ENCODE measurements around the gene CAPN13.
"Not testable (repeated sequence)": the region's sequence is repeated elsewhere in the genome, so short reads cannot be mapped to it uniquely, and the experiment has no call there.

The CAPN13 gene

DNA sequence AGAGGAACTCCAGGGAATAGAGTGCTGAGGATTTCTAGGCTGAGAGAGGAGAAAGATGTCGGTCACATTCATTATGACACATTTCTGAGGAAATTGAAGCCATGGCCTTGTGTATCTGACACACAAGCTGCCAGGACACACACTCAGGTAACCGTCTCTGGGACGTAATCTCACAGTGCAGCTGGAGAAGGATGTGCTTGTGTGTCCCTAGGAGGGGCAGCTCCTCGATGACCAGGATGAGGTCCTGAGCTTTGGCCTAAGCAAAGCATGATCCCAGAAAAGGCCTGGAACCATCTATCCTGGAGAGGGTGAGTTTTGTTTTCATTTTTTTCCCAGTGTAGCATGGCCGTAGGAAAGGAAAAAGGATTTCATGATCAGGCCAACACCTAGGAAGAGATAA lies 102.2 kb downstream of the CAPN13 start:
- no peak for DNase-seq (ENCODE audit: low spot score)

DNA sequence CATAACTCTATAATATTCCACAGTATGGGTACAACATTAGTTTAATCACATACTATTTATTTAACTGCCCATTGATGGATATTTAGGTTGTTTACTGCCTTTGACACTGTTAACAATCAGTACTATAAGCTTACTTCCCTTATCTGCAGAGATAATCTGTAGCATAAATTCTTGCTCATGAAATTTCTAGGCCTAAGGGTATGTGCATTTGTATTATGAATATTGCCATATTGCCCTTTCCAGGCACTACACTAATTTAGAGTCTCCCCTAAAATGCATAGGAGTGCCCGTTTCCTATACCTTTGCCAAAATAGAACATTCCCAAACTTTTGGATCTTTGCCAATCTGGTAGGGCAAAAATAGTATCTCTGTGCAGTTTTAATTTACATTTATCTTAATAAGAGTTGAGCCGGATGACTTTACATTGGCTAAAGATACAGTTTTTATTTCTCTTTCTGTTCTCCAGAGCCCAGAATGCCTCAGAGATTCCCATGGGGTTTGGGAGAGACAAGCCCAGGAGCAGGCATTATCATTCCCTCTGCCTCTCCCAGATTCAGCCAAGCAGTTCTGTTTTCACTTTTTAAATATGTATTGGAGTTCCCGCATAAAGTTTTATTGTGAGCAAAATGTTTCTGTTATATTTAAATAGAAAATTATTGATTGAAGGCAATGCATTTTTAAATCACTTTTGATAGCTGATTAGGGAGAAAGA lies 102.8 kb downstream of the CAPN13 start:
- DNase-seq (ENCODE audit: low spot score): no peak

DNA sequence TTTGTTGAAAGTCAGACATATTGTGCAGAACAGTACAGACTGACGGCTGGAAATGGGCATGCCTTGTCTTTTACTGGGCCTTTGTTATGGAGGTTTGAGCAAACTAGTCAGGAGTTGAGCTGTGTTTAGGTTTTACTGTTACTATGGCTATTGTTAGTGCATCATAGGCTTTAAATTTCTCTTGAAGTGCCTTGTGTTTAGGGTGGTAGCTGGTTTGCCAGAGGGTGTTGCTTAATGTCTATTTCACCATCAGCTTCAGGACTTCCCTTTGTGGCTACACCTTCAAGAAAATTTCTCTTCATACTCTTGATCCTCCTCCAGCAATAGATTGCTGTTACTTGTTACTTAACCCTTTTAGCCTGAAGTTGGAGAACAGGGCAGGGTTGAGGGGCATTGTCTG lies 104.6 kb downstream of the CAPN13 start:
- no peak for DNase-seq (ENCODE audit: low spot score)

DNA sequence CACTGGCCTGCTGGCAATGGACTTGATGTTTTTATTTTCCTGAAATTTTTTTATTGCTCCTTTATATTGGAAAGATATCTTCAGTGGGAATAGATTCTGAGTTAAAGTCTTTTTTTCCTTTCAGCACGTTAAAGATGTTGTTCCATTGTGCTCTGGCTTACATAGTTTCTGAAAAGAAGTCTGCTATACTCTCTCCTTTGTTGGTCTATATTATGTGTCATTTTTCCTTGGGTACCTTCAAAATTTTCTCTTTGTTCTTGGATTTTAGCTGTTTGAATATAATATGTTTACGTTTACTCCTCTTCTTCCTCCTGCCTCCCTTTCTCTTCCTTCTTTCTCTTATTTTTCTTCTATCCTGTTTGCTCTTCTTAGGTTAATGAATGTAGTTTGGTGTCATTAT lies 105.5 kb downstream of the CAPN13 start:
- DNase-seq (ENCODE audit: low spot score): no peak

DNA sequence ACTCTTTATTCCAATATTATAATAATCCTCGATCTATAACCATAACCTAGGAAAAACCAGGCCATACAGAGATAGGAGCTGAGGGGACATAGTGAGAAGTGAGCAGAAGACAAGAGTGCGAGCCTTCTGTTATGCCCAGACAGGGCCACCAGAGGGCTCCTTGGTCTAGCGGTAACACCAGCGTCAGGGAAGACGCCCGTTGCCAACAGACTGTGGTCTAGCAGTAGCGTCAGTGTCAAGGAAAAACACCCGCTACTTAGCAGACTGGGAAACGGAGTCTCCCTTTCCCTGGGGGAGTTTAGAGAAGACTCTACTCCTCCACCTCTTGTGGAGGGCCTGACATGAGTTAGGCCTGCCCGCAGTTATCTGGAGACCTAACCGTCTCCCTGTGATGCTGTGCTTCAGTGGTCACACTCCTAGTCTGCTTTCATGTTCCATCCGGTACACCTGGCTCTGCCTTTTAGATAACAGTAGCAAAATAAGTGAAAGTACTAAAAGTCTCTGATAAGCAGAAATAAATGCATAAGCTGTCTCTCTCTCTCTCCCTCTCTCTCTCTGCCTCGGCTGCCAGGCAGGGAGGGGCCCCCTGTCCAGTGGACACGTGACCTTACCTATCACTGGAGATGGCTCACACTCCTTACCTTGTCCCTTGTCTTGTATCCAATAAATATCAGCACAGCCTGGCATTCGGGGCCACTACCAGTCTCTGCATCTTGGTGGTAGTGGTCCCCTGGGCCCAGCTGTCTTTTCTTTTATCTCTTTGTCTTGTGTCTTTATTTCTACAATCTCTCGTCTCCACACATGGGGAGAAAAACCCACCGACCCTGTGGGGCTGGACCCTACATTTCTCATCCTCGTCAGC lies 109.8 kb downstream of the CAPN13 start:
- not testable (repeated sequence) for DNase-seq (ENCODE audit: low spot score)

DNA sequence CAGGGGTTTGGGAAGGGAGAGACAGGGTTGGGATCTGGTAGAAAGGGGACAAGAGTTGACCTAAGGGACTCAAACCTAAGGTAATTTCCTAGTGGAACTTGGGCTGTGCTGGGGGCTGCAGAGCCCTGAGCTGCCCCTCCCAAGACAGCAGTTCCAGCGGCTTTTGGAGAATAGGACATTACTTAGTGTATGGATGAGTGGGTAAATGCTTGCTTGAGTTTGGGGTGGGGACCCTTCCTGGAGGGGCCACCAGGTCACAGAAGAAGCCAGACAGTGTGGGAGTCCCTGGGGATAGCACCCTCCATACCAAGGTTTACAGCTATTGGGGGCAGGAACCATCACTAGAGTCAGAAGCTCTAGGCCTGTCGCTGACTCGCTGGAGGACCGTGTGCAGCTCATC lies 111.5 kb downstream of the CAPN13 start:
- no peak for DNase-seq (ENCODE audit: low spot score)

DNA sequence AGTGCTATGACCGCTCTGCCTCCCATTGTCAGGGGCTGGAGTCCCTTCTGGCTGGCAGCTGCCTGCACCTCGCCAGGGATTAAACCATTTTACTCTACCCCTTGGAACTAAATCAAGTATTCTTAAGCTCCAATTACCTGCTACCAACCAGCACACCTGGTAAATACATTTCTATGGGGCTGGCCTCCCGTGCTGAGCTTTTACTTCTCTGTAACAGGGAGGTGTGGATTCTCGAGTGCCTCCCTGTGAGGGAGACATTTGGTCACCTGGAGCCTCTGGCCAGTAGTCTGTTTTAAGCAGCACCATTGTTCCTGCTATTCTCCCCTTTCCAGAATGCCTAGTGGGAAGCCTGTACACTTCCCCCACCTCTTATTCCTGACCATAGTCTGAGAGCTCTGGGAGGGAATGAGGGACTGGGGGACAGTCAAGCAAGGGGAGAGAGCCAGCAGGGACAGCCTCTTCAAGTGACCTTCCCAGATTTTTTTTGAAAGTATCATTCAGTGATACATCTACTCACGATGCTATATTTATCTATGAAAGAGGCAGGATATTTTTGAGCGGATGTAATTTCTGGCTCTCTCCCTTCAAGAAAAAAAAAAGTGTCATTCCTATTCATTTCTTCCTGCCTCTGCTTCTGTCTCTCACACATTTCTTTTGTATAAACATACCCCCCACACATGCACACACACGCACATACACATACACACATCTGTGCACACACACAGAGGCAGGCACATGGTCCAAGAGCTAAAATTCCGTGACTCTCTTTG lies 112.8 kb downstream of the CAPN13 start:
- no peak for DNase-seq (ENCODE audit: low spot score)

DNA sequence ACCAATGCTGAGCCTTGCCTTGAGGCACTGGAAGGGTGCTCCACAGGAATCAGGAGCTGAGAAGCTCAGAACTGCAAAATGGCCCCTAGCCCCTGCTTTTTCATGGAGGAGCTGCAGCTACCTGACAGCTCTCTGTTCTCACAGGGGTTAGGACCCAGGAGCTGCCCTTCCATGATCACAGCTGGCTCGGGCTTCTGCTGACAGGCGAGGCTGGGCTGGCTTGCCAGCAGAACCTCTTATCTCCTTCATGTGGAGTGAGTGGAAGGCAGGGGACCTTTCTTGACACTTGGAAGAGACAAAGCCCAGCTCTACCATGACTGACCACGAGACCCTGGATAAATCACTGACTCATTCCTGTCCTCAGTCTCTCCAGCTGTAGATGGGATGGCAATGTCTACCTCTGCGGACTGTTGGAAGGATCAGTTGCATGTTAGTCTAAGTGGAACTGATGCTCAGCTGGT lies 113.4 kb downstream of the CAPN13 start:
- DNase-seq (ENCODE audit: low spot score): no peak

DNA sequence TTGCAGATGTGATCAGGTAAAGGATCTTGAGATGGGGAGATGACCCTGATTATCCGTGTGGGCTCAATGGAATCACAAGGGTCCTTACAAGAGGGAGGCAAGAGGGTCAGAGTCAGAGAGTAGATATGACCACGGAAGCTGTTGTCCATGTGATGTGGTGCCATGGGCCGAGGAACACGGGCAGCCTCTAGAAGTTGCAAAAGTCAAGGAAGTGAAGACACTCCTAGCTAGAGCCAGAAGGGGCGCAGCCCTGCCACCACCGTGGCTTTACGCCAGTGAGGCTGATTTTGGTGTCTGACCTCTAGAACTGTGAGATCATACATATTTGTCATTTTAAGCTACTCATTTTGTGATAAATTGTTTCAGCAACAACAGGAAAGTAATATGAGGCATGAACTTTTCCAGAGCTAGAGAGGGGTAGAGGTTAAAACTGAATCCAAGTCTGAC lies 114.4 kb downstream of the CAPN13 start:
- DNase-seq (ENCODE audit: low spot score): no peak

DNA sequence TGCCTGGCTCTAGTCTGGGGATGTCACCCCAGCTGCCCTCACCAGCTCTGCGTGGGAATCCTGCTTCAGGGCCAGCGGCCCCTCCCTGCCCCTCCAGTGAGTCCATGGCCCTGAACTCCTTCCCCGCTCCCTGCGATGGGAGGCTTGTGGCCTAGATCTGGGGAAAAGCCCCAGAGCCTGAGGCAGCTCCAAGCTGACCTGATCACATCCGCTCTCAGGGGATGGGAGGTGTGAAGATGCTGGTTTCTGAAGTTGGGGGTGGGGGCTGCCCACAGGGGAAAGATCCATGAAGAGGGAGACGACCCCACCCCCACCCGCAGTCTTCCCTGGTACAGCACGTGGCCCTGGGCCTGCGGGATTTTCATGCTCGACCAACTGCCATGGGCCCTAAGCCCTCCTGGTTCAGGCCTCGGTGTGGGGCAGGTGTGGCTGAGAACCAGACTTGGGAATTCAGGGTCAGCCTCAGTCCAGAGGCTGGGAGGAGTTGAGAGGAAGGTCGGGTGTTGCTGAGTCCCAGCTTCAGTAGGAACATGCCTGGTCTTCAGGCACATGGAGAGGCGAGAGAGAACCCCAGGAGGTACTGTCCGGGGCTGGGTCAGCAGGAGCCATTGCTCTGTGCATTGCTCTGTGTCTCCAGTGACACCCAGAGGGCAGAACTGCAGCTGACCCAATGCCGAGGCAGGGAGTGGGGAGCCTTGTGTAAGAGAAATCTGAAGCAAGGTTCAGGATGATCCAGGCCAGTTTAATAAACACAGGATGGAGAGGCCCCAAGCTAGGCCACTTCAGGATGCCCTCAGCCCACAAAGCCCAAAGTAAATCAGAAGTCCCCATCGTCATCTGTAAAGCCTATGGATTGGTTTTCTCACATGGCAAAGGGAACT lies 115.1 kb downstream of the CAPN13 start:
- DNase-seq (ENCODE audit: low spot score): no peak

DNA sequence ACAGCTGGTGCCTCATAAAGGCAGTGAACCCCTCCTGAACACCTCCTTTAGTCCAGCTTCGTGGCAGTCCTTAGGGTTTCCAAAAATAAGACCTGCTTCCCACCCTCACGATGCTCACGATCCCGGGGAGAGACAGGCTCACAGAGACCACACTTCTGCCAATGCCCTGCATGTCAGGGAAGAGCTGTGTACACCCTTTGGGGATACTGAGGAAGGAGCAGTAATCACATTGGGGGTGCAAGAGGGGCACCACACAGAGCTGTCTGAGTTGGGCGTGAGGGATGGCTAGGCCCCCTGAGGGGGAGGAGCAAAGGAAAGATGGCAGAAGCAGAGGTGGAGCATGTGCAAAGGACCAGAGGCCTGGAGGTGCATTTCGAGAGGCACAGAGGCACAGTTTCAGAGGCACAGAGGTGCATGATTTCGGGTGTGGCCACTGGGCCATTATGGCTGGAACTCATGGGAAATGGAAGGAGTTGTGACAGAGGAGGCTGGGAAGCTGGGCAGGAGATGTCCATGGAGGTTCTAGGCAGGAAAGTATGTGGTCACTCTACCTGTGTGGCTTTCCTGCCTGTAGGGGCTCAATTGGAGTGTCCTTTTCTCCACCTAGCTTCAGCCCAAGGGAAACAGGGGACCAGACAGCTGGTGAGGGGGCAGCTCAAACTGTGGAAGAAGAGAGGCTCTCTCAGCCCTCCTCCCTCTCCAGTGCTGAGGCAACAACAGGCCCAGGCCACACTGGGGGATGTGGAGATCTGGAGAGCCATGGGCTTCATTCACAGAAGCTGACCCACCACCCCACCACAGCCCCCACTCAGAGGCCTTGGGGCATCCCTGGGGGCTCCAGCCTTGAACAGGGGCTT lies 115.9 kb downstream of the CAPN13 start:
- no peak for DNase-seq (ENCODE audit: low spot score)

DNA sequence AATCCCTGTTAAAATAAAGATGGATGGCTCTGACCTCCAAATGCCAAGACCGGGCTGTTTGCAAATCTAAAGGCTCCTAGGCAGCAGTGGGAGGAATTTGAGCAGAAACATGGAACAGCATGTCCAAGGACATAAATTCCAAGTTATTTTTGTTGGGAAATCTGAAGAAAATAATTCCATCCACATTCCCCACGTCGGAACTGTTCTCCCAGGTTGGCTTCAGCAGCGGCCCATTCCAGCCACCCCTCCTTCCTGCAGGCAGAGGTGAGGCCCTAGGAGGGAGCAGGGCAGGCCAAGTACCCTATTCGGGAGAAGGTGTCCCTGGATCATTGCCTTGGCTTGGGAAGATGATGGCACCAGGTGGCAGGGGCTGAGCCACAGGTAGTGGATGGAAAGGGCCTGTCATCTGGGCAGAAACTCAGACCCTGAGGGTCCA lies 117.1 kb downstream of the CAPN13 start:
- DNase-seq (ENCODE audit: low spot score): no peak

DNA sequence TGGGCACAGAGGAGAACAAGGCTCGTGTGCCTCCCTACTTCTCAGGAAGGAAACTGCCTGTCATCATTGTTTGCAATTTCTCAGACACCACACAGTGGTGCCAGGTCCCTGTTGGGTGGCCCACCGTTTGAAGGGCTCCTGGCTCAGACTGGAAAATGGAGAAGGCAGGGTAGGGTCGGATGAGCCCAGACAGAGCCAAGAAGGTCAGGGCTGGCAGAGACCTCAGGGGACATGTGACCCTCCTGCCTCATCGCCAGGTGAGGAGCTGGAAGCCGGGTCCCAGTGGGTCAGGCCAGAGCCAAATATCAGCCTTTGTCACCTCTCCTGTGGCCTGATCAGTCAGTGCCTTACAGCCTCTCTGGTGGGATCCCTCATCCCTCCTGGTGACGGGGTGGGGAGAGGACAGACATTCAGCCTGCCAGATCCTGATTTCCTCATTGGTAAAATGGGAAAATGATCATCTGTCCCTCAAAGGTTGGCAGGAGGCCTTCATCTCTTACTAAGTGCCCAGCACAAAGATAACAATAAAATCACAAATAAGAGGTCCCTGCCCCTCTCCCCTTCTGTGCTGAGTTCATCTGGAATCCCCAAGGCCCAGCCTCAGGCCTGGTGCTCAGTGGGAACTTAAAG lies 117.6 kb downstream of the CAPN13 start:
- no peak for DNase-seq (ENCODE audit: low spot score)

DNA sequence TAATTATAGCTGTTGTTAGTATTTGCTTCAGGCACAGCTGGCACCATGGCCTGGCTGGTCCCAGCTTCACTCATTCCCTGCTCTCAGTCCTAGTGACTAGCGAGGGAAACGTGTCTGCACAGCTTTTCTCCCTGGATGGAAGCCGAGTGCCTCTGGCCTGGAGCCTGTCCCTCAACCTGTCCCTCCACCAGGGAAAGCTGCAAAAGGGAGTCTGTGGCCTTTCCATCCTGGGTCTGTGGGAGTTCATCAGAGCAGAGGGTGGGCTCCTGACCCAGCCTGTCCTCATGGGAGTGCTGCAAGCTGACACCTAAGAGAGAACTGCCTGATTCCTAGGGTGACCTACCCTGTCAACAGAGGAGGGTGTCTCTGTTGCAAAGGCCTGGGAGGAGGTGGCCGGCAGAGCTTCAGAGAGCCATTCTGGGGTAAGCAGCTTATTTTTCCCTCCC lies 118.3 kb downstream of the CAPN13 start:
- DNase-seq (ENCODE audit: low spot score): no peak

DNA sequence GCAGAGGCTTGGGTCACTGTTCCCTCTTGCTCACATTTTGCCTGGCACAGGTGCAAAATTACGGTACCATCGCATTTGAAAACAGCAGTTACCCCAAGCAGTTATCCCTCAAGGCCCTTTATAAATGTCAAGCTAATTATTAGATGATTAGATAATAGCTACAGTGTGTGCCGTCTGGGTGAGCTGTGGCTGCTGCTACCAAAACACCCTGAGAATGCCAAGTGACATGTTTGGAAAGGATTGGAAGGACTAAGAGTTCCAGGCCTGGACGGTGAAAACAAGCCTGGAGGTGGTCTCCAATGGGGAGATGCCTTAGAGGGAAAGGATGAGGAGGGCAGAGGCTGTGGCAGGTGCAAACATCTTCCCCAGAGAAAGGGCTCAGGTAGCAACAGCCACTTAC lies 120.6 kb downstream of the CAPN13 start:
- DNase-seq (ENCODE audit: low spot score): no peak

DNA sequence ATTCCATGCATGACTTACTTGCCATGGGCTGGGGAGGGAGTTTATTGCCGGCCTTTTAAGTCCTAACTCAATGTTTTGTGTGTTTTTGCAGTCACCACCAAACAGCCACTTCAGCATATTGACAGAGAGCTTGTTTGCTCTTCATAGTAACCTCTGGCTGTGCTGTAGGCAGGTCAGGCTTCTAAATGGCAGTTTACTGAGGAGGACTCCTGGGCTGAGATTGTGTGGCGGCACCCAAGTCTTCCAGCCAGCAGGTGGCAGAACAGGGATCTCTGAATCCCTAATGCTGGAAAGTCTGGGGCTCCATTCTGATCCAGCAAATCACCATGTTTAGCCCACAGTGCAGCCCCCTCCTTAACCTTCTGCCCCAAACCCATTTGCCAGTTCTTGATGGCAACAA lies 121.2 kb downstream of the CAPN13 start:
- DNase-seq (ENCODE audit: low spot score): no peak

DNA sequence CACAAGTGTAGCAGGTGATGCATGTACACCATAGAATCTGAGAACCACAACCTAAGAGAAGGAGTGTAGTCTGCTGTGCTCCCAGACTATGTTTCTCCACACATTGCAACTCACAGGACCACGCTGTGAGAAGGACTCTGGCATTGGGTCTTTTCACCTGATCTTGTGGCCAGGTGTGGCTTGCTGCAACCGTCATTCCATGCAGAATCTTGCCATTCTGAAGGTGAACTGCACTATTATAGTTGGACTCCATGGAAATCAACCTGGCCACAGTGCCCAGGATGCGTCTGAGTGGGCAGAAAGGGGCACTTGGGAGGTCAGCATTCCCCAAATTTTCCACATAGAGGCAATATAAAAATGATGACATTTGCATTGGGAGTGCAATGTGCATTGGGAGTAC lies 122.2 kb downstream of the CAPN13 start:
- no peak for DNase-seq (ENCODE audit: low spot score)

DNA sequence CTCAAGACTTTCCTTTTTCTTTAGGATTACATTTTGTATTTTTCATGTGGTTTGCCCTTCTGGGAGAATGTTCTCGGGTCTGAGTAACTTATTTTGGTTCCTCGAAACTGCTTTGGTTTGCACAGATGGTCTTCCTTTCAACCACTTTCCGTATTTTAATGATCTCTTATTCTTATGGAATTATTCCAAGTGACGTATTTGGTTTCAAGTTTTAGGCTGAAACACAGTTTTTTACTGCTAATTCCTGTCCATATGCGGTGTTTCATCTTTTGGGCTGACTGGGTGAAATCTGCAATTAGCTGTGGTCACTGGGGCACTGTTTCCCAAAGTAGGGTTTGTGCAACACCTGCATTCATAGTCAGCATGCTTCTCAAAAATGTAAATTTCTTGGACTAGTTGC lies 122.7 kb downstream of the CAPN13 start:
- DNase-seq (ENCODE audit: low spot score): no peak

DNA sequence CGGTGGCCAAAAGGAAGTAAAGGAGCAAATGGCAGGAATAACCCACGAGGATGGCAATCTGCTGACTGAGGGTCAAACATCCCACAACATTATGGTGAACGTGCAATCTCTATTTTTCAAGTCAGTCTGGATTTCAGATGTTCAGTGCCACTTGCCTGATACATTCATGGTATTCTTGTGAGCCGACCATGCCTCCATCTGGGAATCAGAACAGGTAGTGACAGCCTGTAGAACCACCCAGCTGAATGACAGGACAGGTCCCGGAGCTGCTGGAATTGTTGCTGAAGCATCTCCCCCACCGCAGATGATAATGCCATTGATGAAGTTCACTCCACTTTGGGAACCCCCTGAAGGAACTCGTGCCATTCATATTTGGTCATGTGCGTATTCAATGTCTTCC lies 123.2 kb downstream of the CAPN13 start:
- DNase-seq (ENCODE audit: low spot score): no peak

Data from CD4-positive, alpha-beta T cell treated with Interleukin-6 at 100 ng/mL for 8 hours (primary cell).